ENCODE data around the gene OS9.

- TF ChIP-seq POLR2AphosphoS5 (IDR thresholded peaks at IDR 0.05; ENCODE audit: borderline replicate concordance, low read depth, low read length) (no peak), EZH2 (IDR thresholded peaks at IDR 0.05) (no peak), FOXP2 (optimal IDR thresholded peaks at IDR 0.05; ENCODE audit: control extremely low read depth, extremely low read length, insufficient read depth) (no peak)
These were observed 70.7 kb downstream of the OS9 start for GRCh38 chr12:57764662-57765002.
